Right atrium auricular region (tissue), 2 donors: ENCODE results near the gene CEACAM7. TPM values are rescaled to one million over a fixed set of nuclear protein-coding genes. Genes with fewer than 3 reads are reported as not detected.

Source experiments
- DNase-seq: peaks from one replicate; pipeline ENCODE4 v3.0.0-alpha.2; 2019; ENCODE audit warnings: low spot score
- H3K27ac ChIP-seq, 2 donors: fragments of 200-600 bp; sonication (generic); 1 replicate in 1 of 2; 2 replicates in 1 of 2; pipeline ENCODE4 v1.5.1; 2016 to 2019
- H3K27me3 ChIP-seq, 2 donors: fragments of 200-600 bp; sonication (generic); one replicate each; pipeline versions ENCODE4 v1.5.1 to v1.6.0; 2017 to 2019
- H3K36me3 ChIP-seq: fragments of 200-600 bp; sonication (generic); one replicate; pipeline ENCODE4 v1.5.1; 2016
- H3K4me1 ChIP-seq, 2 donors: fragments of 200-600 bp; sonication (generic); one replicate each; pipeline versions ENCODE4 v1.5.1 to v1.6.0; 2017 to 2019
- H3K4me3 ChIP-seq, 2 donors: fragments of 200-600 bp; sonication (generic); 1 replicate in 1 of 2; 2 replicates in 1 of 2; pipeline ENCODE4 v1.5.1; 2017 to 2019; ENCODE audit warnings: mild to moderate bottlenecking in 1 of 2, moderate library complexity in 1 of 2
- H3K9me3 ChIP-seq, 2 donors: fragments of 200-600 bp; sonication (generic); one replicate each; pipeline ENCODE4 v1.5.1; 2019
- total RNA-seq, 2 donors: library from RNA; depleted of rRNA; stranded (reverse); fragments of >200 nt; gene quantifications; one replicate each; pipeline ENCODE4 v1.1.0, GENCODE V29; 2016
- TF ChIP-seq, protein P1 (sequence below), 2 donors: fragments of 200-600 bp; sonication (generic); IDR thresholded peaks; one replicate each; pipeline ENCODE4 v1.5.1; 2019; ENCODE audit warnings: antibody characterized with exemption in 2 of 2

CEACAM7 gene
- total RNA-seq, 2 donors from 2014 or later, result not detected

DNA sequence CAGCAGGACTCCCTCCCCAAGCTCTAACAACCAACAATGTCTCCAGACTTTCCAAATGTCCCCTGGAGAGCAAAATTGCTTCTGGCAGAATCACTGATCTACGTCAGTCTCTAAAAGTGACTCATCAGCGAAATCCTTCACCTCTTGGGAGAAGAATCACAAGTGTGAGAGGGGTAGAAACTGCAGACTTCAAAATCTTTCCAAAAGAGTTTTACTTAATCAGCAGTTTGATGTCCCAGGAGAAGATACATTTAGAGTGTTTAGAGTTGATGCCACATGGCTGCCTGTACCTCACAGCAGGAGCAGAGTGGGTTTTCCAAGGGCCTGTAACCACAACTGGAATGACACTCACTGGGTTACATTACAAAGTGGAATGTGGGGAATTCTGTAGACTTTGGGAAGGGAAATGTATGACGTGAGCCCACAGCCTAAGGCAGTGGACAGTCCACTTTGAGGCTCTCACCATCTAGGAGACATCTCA lies 14.1 kb upstream of the CEACAM7 start:
- H3K4me3 ChIP-seq, result no peak overlapping the region
- no peaks in the 10 kb centered on the region for H3K36me3 ChIP-seq
- DNase-seq, result no peak
- H3K27ac ChIP-seq, result no peak overlapping the region
- no peaks in the 10 kb centered on the region for H3K4me1 ChIP-seq
- H3K27me3 ChIP-seq, result peaks cover 0 to 3% of the 10 kb centered on the region in 2 donors
- TF ChIP-seq, protein P1, sequence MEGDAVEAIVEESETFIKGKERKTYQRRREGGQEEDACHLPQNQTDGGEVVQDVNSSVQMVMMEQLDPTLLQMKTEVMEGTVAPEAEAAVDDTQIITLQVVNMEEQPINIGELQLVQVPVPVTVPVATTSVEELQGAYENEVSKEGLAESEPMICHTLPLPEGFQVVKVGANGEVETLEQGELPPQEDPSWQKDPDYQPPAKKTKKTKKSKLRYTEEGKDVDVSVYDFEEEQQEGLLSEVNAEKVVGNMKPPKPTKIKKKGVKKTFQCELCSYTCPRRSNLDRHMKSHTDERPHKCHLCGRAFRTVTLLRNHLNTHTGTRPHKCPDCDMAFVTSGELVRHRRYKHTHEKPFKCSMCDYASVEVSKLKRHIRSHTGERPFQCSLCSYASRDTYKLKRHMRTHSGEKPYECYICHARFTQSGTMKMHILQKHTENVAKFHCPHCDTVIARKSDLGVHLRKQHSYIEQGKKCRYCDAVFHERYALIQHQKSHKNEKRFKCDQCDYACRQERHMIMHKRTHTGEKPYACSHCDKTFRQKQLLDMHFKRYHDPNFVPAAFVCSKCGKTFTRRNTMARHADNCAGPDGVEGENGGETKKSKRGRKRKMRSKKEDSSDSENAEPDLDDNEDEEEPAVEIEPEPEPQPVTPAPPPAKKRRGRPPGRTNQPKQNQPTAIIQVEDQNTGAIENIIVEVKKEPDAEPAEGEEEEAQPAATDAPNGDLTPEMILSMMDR (IDR thresholded peaks at IDR 0.05), result no peak
- H3K9me3 ChIP-seq, result no peaks in the 10 kb centered on the region

GRCh38 chr19:41701401-41702075 lies 13.5 kb upstream of the CEACAM7 start:
- Histone ChIP-seq H3K27ac (no peak overlapping the region), H3K27me3 (no peaks in the 10 kb centered on the region), H3K4me3 (no peak overlapping the region), H3K36me3 (no peaks in the 10 kb centered on the region), H3K9me3 (no peaks in the 10 kb centered on the region), H3K4me1 (no peaks in the 10 kb centered on the region)
- no peak for DNase-seq
- TF ChIP-seq, protein P1 (IDR thresholded peaks at IDR 0.05), result no peak

GRCh38 chr19:41700381-41701195 lies 12.5 kb upstream of the CEACAM7 start:
- TF ChIP-seq, protein P1 (IDR thresholded peaks at IDR 0.05), result no peak
- Histone ChIP-seq H3K4me3 (no peak overlapping the region), H3K27ac (no peak overlapping the region), H3K36me3 (no peaks in the 10 kb centered on the region), H3K27me3 (no peaks in the 10 kb centered on the region), H3K4me1 (no peaks in the 10 kb centered on the region), H3K9me3 (no peaks in the 10 kb centered on the region)
- DNase-seq, result no peak

DNA sequence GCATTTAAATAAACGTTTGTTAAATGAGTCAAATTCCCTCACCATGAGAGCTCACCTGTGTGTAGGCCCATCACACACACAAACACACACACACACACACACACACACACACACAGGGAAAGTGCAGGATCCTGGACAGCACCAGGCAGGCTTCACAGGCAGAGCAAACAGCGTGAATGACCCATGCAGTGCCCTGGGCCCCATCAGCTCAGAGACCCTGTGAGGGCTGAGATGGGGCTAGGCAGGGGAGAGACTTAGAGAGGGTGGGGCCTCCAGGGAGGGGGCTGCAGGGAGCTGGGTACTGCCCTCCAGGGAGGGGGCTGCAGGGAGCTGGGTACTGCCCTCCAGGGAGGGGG lies 11.9 kb upstream of the CEACAM7 start:
- TF ChIP-seq, protein P1 (IDR thresholded peaks at IDR 0.05), result no peak
- DNase-seq, result no peak

DNA sequence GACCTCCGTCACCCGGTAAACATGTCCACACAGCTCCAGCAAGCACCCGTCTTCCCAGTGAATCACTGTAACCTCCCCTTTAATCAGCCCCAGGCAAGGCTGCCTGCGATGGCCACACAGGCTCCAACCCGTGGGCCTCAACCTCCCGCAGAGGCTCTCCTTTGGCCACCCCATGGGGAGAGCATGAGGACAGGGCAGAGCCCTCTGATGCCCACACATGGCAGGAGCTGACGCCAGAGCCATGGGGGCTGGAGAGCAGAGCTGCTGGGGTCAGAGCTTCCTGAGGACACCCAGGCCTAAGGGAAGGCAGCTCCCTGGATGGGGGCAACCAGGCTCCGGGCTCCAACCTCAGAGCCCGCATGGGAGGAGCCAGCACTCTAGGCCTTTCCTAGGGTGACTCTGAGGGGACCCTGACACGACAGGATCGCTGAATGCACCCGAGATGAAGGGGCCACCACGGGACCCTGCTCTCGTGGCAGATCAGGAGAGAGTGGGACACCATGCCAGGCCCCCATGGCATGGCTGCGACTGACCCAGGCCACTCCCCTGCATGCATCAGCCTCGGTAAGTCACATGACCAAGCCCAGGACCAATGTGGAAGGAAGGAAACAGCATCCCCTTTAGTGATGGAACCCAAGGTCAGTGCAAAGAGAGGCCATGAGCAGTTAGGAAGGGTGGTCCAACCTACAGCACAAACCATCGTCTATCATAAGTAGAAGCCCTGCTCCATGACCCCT lies 11.3 kb upstream of the CEACAM7 start:
- H3K27ac ChIP-seq, result no peak overlapping the region
- TF ChIP-seq, protein P1 (IDR thresholded peaks at IDR 0.05), result no peak
- H3K4me3 ChIP-seq, result no peak overlapping the region
- DNase-seq, result no peak
- no peaks in the 10 kb centered on the region for H3K36me3 ChIP-seq
- H3K9me3 ChIP-seq, result no peaks in the 10 kb centered on the region
- no peaks in the 10 kb centered on the region for H3K4me1 ChIP-seq
- H3K27me3 ChIP-seq, result no peaks in the 10 kb centered on the region

More for the DNA sequence above, 11.9 kb upstream of the CEACAM7 start:
- Histone ChIP-seq H3K9me3 (no peaks in the 10 kb centered on the region), H3K4me3 (no peak overlapping the region), H3K27me3 (no peaks in the 10 kb centered on the region), H3K27ac (no peak overlapping the region), H3K4me1 (no peaks in the 10 kb centered on the region), H3K36me3 (no peaks in the 10 kb centered on the region)
